Type B pancreatic cell (in vitro differentiated cells): ENCODE data around the gene TMEM269. TPM values are rescaled to one million over a fixed set of nuclear protein-coding genes. Genes with fewer than 3 reads are reported as not detected.

Experiments
- DNase-seq: peaks from one replicate; pipeline ENCODE4 v3.0.0; 2021; ENCODE audit warnings: mixed read lengths; ENCODE audit not compliant: unreplicated experiment; ENCODE audit errors: extremely low spot score
- H3K27ac Mint-ChIP-seq: 2 replicates; pipeline ENCODE4 v1.8.0; 2021; ENCODE audit warnings: mild to moderate bottlenecking, mixed read lengths
- H3K27me3 Mint-ChIP-seq: 2 replicates; pipeline ENCODE4 v1.8.0; 2021; ENCODE audit warnings: mixed read lengths
- H3K36me3 Mint-ChIP-seq: 2 replicates; pipeline ENCODE4 v1.8.0; 2021; ENCODE audit warnings: mixed read lengths
- H3K4me1 Mint-ChIP-seq: one replicate; pipeline ENCODE4 v1.8.0; 2021; ENCODE audit warnings: mixed read lengths; ENCODE audit not compliant: unreplicated experiment
- H3K4me3 Mint-ChIP-seq: 2 replicates; pipeline ENCODE4 v1.8.0; 2021; ENCODE audit warnings: mild to moderate bottlenecking, mixed read lengths
- H3K9me3 Mint-ChIP-seq: 2 replicates; pipeline ENCODE4 v1.8.0; 2021; ENCODE audit warnings: mixed read lengths
- total RNA-seq: library from RNA; stranded (reverse); gene quantifications from 2 replicates; pipeline ENCODE4 v1.2.1, GENCODE V29; 2021; ENCODE audit warnings: low replicate concordance
- TF ChIP-seq, protein P1 (sequence below): fragments of 200-600 bp; sonication (generic); conservative IDR thresholded peaks from 2 replicates; pipeline ENCODE4 v1.5.0; 2021; ENCODE audit warnings: antibody characterized with exemption, mild to moderate bottlenecking

TMEM269 gene
- total RNA-seq, 1 donor from 2014 or later = 0.41 TPM

DNA sequence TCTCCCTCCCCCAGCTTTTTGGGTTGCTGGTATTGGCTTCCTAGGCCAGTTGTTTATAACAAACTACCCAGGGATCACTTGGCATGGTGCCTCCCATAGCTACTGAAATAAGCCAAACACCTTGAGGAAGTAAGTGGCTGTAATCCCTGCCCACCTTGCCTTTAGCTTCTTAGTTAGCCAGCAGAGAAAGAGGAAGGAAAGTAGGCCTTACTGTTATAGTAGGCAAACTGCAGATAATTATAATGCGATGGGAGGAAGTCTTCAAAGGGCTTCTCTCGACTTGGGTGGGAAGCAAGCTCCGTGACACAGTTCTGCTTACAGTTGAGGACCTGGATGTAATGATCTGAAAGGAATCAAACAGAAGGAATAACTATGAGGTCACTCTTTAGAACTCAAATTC, 26.1 kb upstream of the TMEM269 start:
- no peaks in the 10 kb centered on the region for H3K9me3 Mint-ChIP-seq

DNA sequence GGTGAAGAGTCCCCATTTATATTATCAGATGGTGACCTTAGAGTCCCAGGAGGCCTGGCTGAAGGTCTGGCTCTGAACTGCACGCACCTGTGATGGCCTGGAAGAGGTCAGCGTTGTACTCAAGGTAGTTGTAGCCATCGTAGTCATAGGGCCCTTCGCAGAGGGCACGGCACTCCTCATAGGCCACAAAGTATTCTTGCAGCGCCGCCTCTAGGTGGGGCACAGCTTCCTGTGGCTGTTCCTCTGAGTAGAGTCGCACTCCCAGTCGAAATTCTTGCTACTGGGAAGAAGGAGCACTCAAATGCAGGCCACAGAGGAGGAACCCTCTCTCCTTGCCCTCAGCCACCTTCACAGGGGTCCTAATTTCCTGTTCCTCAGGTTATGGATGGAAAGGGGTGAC, 25.7 kb upstream of the TMEM269 start:
- H3K4me3 Mint-ChIP-seq = no peak overlapping the region
- DNase-seq = no peak
- peaks cover 7% of the 10 kb centered on the region for H3K4me1 Mint-ChIP-seq
- no peaks in the 10 kb centered on the region for H3K9me3 Mint-ChIP-seq
- TF ChIP-seq, protein P1, sequence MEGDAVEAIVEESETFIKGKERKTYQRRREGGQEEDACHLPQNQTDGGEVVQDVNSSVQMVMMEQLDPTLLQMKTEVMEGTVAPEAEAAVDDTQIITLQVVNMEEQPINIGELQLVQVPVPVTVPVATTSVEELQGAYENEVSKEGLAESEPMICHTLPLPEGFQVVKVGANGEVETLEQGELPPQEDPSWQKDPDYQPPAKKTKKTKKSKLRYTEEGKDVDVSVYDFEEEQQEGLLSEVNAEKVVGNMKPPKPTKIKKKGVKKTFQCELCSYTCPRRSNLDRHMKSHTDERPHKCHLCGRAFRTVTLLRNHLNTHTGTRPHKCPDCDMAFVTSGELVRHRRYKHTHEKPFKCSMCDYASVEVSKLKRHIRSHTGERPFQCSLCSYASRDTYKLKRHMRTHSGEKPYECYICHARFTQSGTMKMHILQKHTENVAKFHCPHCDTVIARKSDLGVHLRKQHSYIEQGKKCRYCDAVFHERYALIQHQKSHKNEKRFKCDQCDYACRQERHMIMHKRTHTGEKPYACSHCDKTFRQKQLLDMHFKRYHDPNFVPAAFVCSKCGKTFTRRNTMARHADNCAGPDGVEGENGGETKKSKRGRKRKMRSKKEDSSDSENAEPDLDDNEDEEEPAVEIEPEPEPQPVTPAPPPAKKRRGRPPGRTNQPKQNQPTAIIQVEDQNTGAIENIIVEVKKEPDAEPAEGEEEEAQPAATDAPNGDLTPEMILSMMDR = no peak
- H3K36me3 Mint-ChIP-seq = peaks cover 18% of the 10 kb centered on the region
- no peaks in the 10 kb centered on the region for H3K27me3 Mint-ChIP-seq
- H3K27ac Mint-ChIP-seq = no peak overlapping the region

More for the DNA sequence above, 26.1 kb upstream of the TMEM269 start:
- TF ChIP-seq, protein P1 = no peak
- H3K4me3 Mint-ChIP-seq = no peak overlapping the region
- DNase-seq = no peak
- no peak overlapping the region for H3K27ac Mint-ChIP-seq
- no peaks in the 10 kb centered on the region for H3K27me3 Mint-ChIP-seq
- H3K36me3 Mint-ChIP-seq = peaks cover 23% of the 10 kb centered on the region
- H3K4me1 Mint-ChIP-seq = peaks cover 7% of the 10 kb centered on the region

DNA sequence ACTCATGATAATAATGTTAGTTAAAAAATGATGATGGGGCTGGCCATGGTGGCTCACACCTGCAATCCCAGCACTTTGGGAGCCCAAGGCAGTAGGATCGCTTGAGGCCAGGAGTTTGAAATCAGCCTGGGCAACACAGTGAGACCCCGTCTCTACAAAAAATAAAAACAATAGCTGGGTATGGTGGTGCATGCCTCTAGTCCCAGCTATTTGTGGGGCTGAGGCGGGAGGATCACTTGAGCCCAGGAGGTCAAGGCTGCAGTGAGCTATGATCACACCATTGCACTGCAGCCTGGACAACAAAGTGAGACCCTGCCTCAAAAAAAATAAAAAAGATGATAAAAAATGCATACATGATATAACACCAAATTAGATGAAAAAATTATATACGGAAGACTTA, 23.2 kb upstream of the TMEM269 start:
- H3K4me3 Mint-ChIP-seq = no peak overlapping the region
- peaks cover 7% of the 10 kb centered on the region for H3K4me1 Mint-ChIP-seq
- no peak for DNase-seq
- no peaks in the 10 kb centered on the region for H3K9me3 Mint-ChIP-seq
- peaks cover 4% of the 10 kb centered on the region for H3K36me3 Mint-ChIP-seq
- no peak overlapping the region for H3K27ac Mint-ChIP-seq
- TF ChIP-seq, protein P1 = no peak
- H3K27me3 Mint-ChIP-seq = no peaks in the 10 kb centered on the region

DNA sequence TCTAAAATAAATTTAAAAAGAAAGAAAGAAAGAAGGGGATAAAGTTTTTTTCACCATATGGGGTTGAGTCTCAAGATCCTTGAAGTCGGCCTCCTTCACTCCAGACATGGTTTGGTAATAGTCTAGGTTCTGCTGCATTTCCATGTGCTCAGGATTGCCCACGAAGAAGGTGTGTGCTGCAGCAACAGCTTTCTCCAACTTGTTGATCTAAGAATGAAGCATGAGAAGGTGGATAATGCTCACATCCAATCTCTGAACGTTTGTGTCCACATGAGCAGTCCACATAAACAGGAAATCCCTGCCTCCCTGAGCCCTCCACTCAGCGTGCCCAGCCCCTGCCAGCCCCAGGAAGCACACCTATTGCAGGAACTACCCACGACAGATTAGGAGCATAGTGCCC, 22.5 kb upstream of the TMEM269 start:
- no peak for DNase-seq
- Mint-ChIP-seq H3K27ac (no peak overlapping the region), H3K4me3 (no peak overlapping the region), H3K27me3 (no peaks in the 10 kb centered on the region), H3K36me3 (no peaks in the 10 kb centered on the region), H3K4me1 (peaks cover 3% of the 10 kb centered on the region), H3K9me3 (no peaks in the 10 kb centered on the region)
- TF ChIP-seq, protein P1 = no peak

DNA sequence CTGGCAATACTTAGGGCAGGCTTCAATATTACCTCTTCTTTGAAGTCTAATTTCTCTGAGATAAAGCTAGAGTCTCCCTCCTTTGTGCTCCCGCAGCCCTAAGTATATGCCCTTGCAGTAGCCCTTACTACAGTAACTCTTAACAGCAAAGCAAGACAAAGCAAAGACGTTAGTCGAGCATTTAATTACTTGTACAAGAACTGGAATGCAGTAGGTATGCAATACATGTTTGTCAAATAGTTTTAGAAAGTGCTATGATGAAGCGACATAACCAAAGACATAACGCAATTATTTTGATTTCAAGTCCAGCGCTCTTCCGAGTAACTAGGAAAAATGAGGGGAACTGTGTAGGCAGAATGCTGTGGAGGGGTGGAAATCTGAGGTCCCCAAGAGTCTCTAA, 19.5 kb upstream of the TMEM269 start:
- Mint-ChIP-seq H3K4me1 (peaks cover 11% of the 10 kb centered on the region), H3K27me3 (no peaks in the 10 kb centered on the region), H3K36me3 (no peaks in the 10 kb centered on the region), H3K9me3 (no peaks in the 10 kb centered on the region), H3K27ac (no peak overlapping the region), H3K4me3 (no peak overlapping the region)
- TF ChIP-seq, protein P1 = no peak
- no peak for DNase-seq
